Epithelial cell of esophagus (primary cell): ENCODE data around the gene LIN7A.

Source experiments
- DNase-seq: peaks from one replicate; pipeline ENCODE4 v3.0.0; 2010; ENCODE audit warnings: low read depth
- H3K4me3 ChIP-seq: 2 replicates; pipeline ENCODE4 v1.5.1; 2011; ENCODE audit warnings: mild to moderate bottlenecking, low read length, control low read depth
- CTCF ChIP-seq: IDR thresholded peaks from 2 replicates; pipeline ENCODE4 v1.5.1; 2011; ENCODE audit warnings: low read depth, mild to moderate bottlenecking, low read length, control low read depth, inconsistent platforms; ENCODE audit not compliant: insufficient read depth; ENCODE audit errors: missing control alignments

The LIN7A gene

GRCh38 chr12:80834724-80835123, 103.0 kb downstream of the LIN7A start:
- TF ChIP-seq CTCF: no peak
- no peak for DNase-seq
- H3K4me3 ChIP-seq: no peak overlapping the region

DNA sequence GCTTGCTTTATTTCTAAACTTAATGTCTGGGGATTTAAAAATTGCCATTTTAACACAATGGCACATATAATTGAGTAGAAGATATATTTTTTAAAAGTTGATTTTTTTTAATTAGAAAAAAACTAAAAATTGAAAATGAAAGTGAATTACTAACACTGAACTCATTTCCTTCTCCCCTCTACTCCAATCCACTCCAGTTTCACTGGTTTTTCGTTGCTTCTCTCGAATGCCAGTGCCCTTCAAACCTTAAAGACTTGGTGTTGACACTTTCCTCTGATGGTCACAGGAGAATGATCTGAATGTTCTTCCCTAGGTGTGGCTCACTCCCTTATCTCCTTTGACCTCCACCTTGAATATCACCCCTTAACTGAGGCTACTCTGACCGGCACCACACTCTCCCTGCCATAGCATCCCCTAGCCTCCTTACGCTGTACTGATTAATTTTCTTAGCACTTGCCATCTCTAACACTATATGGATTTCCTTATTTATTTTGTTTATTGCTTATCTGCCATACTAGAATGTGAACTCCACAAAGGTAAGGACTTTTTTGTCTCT, 107.1 kb downstream of the LIN7A start:
- TF ChIP-seq CTCF: no peak
- H3K4me3 ChIP-seq: no peak overlapping the region
- DNase-seq: no peak

DNA sequence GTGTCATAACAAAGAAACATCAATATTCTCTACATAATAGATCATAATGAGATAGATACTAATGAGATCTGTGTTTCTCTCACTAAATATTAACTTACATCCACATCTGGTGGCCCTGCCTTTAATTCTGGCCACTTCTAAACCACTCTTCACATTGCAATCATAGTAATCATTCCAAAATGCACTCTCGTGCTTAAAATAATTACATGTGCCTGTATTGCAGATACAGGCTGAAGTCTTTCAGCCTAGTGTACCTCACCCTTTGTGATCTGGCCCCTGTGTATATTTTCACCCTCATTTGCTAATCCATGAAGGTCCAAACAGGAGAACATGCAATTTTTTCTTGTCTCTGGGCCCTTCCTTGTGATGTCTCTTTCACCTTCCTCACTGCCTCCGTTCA, 108.0 kb downstream of the LIN7A start:
- H3K4me3 ChIP-seq: no peak overlapping the region
- TF ChIP-seq CTCF: no peak
- DNase-seq: no peak

GRCh38 chr12:80825506-80825905, 112.2 kb downstream of the LIN7A start:
- TF ChIP-seq CTCF: no peak
- DNase-seq: no peak
- H3K4me3 ChIP-seq: no peak overlapping the region

DNA sequence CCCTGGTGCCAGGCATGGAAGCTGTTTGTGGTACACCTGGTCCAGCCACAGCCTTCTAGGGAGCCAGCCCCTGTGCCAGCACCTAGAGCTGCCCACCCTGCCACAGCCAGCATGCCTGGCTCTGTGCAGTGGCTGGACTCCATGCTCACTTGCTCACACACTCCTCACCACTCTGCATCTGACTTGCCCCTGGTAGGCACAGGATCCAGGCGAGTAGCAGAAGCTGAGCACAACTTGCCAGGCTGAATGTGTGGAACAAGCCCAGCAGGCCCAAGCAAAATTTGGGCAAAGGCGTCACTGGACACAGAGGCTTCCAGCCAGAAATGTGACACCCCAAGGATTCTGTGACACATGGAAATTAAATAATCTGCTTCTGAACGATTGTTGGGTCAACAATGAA, 114.3 kb downstream of the LIN7A start:
- DNase-seq: no peak
- no peak overlapping the region for H3K4me3 ChIP-seq
- TF ChIP-seq CTCF: no peak

DNA sequence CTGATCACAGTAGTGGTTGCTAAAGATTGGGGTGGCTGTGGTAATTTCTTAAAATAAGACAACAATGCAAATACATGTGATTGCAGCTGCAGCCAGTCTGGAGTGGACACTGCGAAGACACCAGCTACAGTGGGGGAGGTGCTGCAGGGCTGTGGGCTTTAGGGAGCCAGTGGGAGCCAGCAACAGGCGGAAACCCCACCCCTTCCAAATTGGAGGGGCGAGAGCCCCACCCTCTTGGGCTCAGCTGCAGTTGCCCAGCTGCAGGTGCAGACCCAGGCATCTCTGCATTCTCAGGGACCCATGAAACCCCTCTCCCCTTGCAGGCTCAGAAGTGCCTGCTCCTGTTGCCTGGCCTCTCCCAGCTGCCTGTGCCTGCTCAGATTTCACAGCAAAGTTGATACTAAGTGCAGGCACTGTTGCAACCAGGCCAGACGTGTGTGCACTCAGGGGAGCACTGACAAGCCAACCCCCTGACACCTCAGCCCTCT, 116.2 kb downstream of the LIN7A start:
- no peak for TF ChIP-seq CTCF
- DNase-seq: no peak

GRCh38 chr12:80818878-80819277, 118.9 kb downstream of the LIN7A start:
- H3K4me3 ChIP-seq: no peak overlapping the region
- no peak for DNase-seq
- no peak for TF ChIP-seq CTCF

More for the DNA sequence above, 116.2 kb downstream of the LIN7A start:
- no peak overlapping the region for H3K4me3 ChIP-seq
